HepG2 (cell line): ENCODE measurements around the gene POLA1. TPM values are rescaled to one million over a fixed set of nuclear protein-coding genes. Genes with fewer than 3 reads are reported as not detected.

Experiments used
- ATAC-seq: fragments of 200-7000 bp; cut with Tn5 transposase; 3 replicates; pipeline ENCODE4 v1.9.1; 2020; ENCODE audit warnings: mild to moderate bottlenecking, moderate library complexity
- BruUV-seq: library from RNA; stranded (reverse); fragments of 400-500 nt; replicated peaks from 2 replicates; lab custom pipeline; 2021; lab: Mats Ljungman, UMichigan
- CTCF ChIA-PET: fragments of 300-600 bp; formaldehyde crosslinking; extraction: SDS; loops from one replicate; lab custom pipeline; 2021; ENCODE audit warnings: low total read pairs, inconsistent platforms, low intra/inter-chr PET ratio; lab: Yijun Ruan, JAX
- POLR2A ChIA-PET: fragments of 350-600 bp; sonication (Branson Sonifier 250); formaldehyde crosslinking; loops from one replicate; lab custom pipeline; 2020; ENCODE audit warnings: antibody characterized with exemption, inconsistent platforms; lab: Yijun Ruan, JAX
- DNase-seq: peaks from one replicate; pipeline ENCODE4 v3.0.0-alpha.2; 2015; ENCODE audit warnings: low spot score
- FAIRE-seq: peaks from 3 replicates; lab custom pipeline; 2011; peaks lifted over from hg19 to GRCh38; lab: Jason Lieb, UNC
- H2AFZ ChIP-seq: one replicate; pipeline ENCODE4 v1.6.1; 2011; ENCODE audit warnings: low read length, inconsistent platforms
- H3K27ac ChIP-seq: fragments of 300-600 bp; 3 replicates; pipeline ENCODE4 v1.8.0; 2011; ENCODE audit warnings: mixed run types, mild to moderate bottlenecking, mixed read lengths, low read length, inconsistent platforms; ENCODE audit not compliant: insufficient read depth; ENCODE audit errors: extremely low read length
- H3K27me3 ChIP-seq, 2 experiments: fragments of 200-600 bp in 1 of 2; 2 replicates in 1 of 2; 3 replicates in 1 of 2; pipeline versions ENCODE4 v1.6.0 to v1.8.0; 2011; ENCODE audit warnings: low read length in 2 of 2, mild to moderate bottlenecking in 2 of 2, moderate library complexity in 2 of 2, inconsistent platforms in 1 of 2; ENCODE audit not compliant: insufficient read depth in 2 of 2, control insufficient read depth in 1 of 2
- H3K36me3 ChIP-seq, 2 experiments: fragments of 200-600 bp in 1 of 2; replicated peaks in 1 of 2; 2 replicates in 1 of 2; 3 replicates in 1 of 2; pipeline versions ENCODE4 v1.5.1 to v1.8.0; 2011; ENCODE audit warnings: low read length in 2 of 2, inconsistent platforms in 1 of 2; ENCODE audit not compliant: insufficient read depth in 2 of 2, control insufficient read depth in 1 of 2
- H3K4me1 ChIP-seq: 2 replicates; pipeline ENCODE4 v1.5.1; 2012; ENCODE audit warnings: low read length, inconsistent platforms; ENCODE audit not compliant: insufficient read depth
- H3K4me2 ChIP-seq: 2 replicates; pipeline ENCODE4 v1.6.0; 2011; ENCODE audit warnings: low read depth, low read length, inconsistent platforms
- H3K4me3 ChIP-seq, 3 experiments: fragments of 200-600 bp in 1 of 3; sonication (generic), shearing (Covaris generic) in 1 of 3; replicated peaks in 1 of 3; 2 replicates each; pipeline ENCODE4 v1.5.1; 2011 to 2016; ENCODE audit warnings: low read length in 3 of 3, inconsistent platforms in 2 of 3, low read depth in 2 of 3, mild to moderate bottlenecking in 2 of 3, control low read depth in 1 of 3, mixed read lengths in 1 of 3; ENCODE audit not compliant: insufficient read depth in 1 of 3
- H3K79me2 ChIP-seq: one replicate; pipeline ENCODE4 v1.6.1; 2011; ENCODE audit warnings: low read length, inconsistent platforms; ENCODE audit not compliant: insufficient read depth
- H3K9ac ChIP-seq: 2 replicates; pipeline ENCODE4 v1.6.0; 2011; ENCODE audit warnings: mild to moderate bottlenecking, low read depth, low read length, inconsistent platforms; ENCODE audit not compliant: insufficient read depth
- H3K9me3 ChIP-seq: 2 replicates; pipeline ENCODE4 v1.5.1; 2012; ENCODE audit warnings: mild to moderate bottlenecking, low read length
- H4K20me1 ChIP-seq: 2 replicates; pipeline ENCODE4 v1.6.0; 2011; ENCODE audit warnings: inconsistent platforms, mild to moderate bottlenecking, low read length, moderate library complexity; ENCODE audit not compliant: insufficient read depth
- CREB1 ChIP-seq, 2 experiments: fragments of 450-650 bp in 1 of 2; IDR thresholded peaks; 2 replicates each; pipeline ENCODE4 v1.6.1; 2016 to 2017; ENCODE audit warnings: control low read depth in 1 of 2, mild to moderate bottlenecking in 1 of 2, missing compliant biosample characterization in 1 of 2, missing genetic modification characterization in 1 of 2
- HDAC6 ChIP-seq: fragments of 200-600 bp; sonication (generic); IDR thresholded peaks from 2 replicates; pipeline ENCODE4 v1.7.0; 2017; ENCODE audit warnings: mild to moderate bottlenecking, antibody characterized with exemption, low read length, low read depth
- MAFF ChIP-seq: IDR thresholded peaks from 2 replicates; pipeline ENCODE4 v1.6.1; 2011; ENCODE audit warnings: low read depth, low read length, improper control_type of control experiment
- MXI1 ChIP-seq: IDR thresholded peaks from 3 replicates; pipeline ENCODE4 v1.6.1; 2012; ENCODE audit warnings: low read depth, low read length, inconsistent platforms, borderline replicate concordance
- SALL2 ChIP-seq: sonication (generic); formaldehyde crosslinking; IDR thresholded peaks from 2 replicates; pipeline ENCODE4 v1.8.1; 2023; ENCODE audit warnings: mild to moderate bottlenecking, missing genetic modification reagents, inconsistent platforms
- SUZ12 ChIP-seq: fragments of 150-350 bp; IDR thresholded peaks from 2 replicates; pipeline ENCODE4 v1.6.1; 2014; ENCODE audit warnings: low read depth, low read length
- SYNCRIP ChIP-seq: fragments of 200-400 bp; formaldehyde crosslinking; IDR thresholded peaks from 2 replicates; pipeline ENCODE4 v1.6.1; 2018; ENCODE audit warnings: mild to moderate bottlenecking, low read depth, low read length; ENCODE audit not compliant: insufficient read depth
- ZFAT ChIP-seq: sonication (generic); formaldehyde crosslinking; conservative IDR thresholded peaks from 2 replicates; pipeline ENCODE4 v1.8.1; 2023; ENCODE audit warnings: missing genetic modification reagents, inconsistent platforms
- ZFP37 ChIP-seq: sonication (generic); formaldehyde crosslinking; IDR thresholded peaks from 2 replicates; pipeline ENCODE4 v1.4.0; 2020; ENCODE audit warnings: missing genetic modification reagents, borderline replicate concordance
- ZFP62 ChIP-seq: sonication (generic); formaldehyde crosslinking; IDR thresholded peaks from 2 replicates; pipeline ENCODE4 v1.4.0; 2020; ENCODE audit warnings: missing genetic modification reagents
- ZNF12 ChIP-seq: sonication (generic); formaldehyde crosslinking; IDR thresholded peaks from 2 replicates; pipeline ENCODE4 v1.5.0; 2020; ENCODE audit warnings: missing genetic modification reagents
- ZNF598 ChIP-seq: sonication (generic); formaldehyde crosslinking; IDR thresholded peaks from 2 replicates; pipeline ENCODE4 v1.5.1; 2020; ENCODE audit warnings: mild to moderate bottlenecking, missing genetic modification reagents, borderline replicate concordance
- ZNF703 ChIP-seq: sonication (generic); formaldehyde crosslinking; IDR thresholded peaks from 2 replicates; pipeline ENCODE4 v1.5.1; 2020; ENCODE audit warnings: missing genetic modification reagents, mild to moderate bottlenecking, moderate library complexity, borderline replicate concordance
- WGBS: methylation state at CpG from one replicate; pipeline ENCODE4 v1.1.6; 2017; ENCODE audit warnings: low lambda C conversion rate; 5-methylcytosine and 5-hydroxymethylcytosine counted together
- in situ Hi-C: cut with HindIII; loops from 2 replicates; pipeline ENCODE4 v1.10.0; 2017; ENCODE audit warnings: low pct_unique_long_range_greater_than_20kb; ENCODE audit not compliant: extremely low pct_ligation_motif_present
- intact Hi-C: fragments of 100-400 bp; cut with micrococcal nuclease; formaldehyde crosslinking; loops from one replicate; pipeline ENCODE4 v1.10.0; 2022; ENCODE audit not compliant: unreplicated experiment
- polyA plus RNA-seq, 8 experiments: library from polyadenylated mRNA; depleted of rRNA in 3 of 8; stranded (reverse) in 7 of 8; unstranded in 1 of 8; fragments of >200 nt; fragmentation: Illumina TruSeq in 4 of 8; extraction: Trizol in 4 of 8; gene quantifications; 2 replicates each; pipeline versions ENCODE4 v1.2.1 to v1.2.3, GENCODE V29; 2011 to 2016; ENCODE audit warnings: low read depth in 4 of 8, missing spikeins in 1 of 8, mixed read lengths in 1 of 8; ENCODE audit not compliant: insufficient read depth in 1 of 8
- total RNA-seq, 5 experiments: library from RNA; depleted of rRNA; stranded (reverse); fragments of >200 nt; fragmentation: Illumina TruSeq; extraction: Trizol; gene quantifications; 2 replicates each; pipeline ENCODE4 v1.2.3, GENCODE V29; 2016; ENCODE audit warnings: low read depth in 1 of 5
- TF ChIP-seq, protein P1 (sequence below): IDR thresholded peaks from 2 replicates; pipeline ENCODE4 v1.6.1; 2018; ENCODE audit warnings: missing genetic modification reagents, mild to moderate bottlenecking, missing compliant biosample characterization
- TF ChIP-seq, protein P2 (sequence below): sonication (generic); formaldehyde crosslinking; IDR thresholded peaks from 2 replicates; pipeline ENCODE4 v1.4.0; 2020; ENCODE audit warnings: missing genetic modification reagents

Gene POLA1
- total and polyA plus RNA-seq, 2 of the 13 experiments (the other 11 are each of a cell fraction or from before 2014, with no cell fraction given), result 3.3 to 26.5 TPM

DNA sequence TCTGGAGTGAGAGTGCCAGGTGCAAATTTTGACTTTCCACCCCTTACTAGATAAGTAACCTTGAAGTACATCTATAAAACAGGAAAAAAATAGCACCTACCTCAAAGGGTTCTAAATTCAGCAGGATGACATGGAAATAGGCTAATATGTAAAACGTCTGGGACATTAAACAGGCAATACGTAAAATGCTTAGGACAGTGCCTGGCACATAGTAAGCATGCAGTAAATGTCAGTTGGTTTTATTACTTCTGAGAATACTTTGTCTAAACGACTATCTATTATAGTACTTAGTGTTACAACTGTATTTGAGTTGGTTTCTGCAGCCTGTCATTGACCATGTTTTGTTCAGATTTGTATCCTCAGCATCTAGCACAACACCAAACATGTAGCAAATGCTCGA is 251.3 kb downstream of the POLA1 start:
- intact Hi-C loops (no loop called here), in situ Hi-C loops (no loop called here)
- Histone ChIP-seq H2AFZ (no peak overlapping the region), H3K9me3 (no peaks in the 10 kb centered on the region), H3K36me3 (no peaks in the 10 kb centered on the region), H3K79me2 (no peaks in the 10 kb centered on the region), H3K27me3 (no peaks in the 10 kb centered on the region), H3K4me3 (no peak overlapping the region), H3K4me1 (no peaks in the 10 kb centered on the region), H3K4me2 (no peak overlapping the region), H3K27ac (no peak overlapping the region), H4K20me1 (no peaks in the 10 kb centered on the region), H3K9ac (no peak overlapping the region)
- POLR2A ChIA-PET, result no interaction called here
- ATAC-seq (no peak), DNase-seq (no peak), FAIRE-seq (no peak)
- CTCF ChIA-PET, result no interaction called here
- WGBS, result 92% methylated on average over 4 of the region's 4 CpGs
- TF ChIP-seq MXI1 (no peak), MAFF (no peak), ZFP62 (CRISPR knock-in tag) (no peak), ZFAT (CRISPR knock-in tag) (no peak), CREB1 (IDR thresholded peaks at IDR 0.05) (no peak), CREB1 (CRISPR knock-in tag; IDR thresholded peaks at IDR 0.05) (no peak), ZNF12 (CRISPR knock-in tag) (no peak), ZNF598 (CRISPR knock-in tag) (no peak), ZFP37 (CRISPR knock-in tag) (no peak), SALL2 (CRISPR knock-in tag) (no peak), SUZ12 (no peak), ZNF703 (CRISPR knock-in tag) (no peak), HDAC6 (no peak), SYNCRIP (no peak)
- TF ChIP-seq, protein P1, sequence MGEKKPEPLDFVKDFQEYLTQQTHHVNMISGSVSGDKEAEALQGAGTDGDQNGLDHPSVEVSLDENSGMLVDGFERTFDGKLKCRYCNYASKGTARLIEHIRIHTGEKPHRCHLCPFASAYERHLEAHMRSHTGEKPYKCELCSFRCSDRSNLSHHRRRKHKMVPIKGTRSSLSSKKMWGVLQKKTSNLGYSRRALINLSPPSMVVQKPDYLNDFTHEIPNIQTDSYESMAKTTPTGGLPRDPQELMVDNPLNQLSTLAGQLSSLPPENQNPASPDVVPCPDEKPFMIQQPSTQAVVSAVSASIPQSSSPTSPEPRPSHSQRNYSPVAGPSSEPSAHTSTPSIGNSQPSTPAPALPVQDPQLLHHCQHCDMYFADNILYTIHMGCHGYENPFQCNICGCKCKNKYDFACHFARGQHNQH, result no peak
- TF ChIP-seq, protein P2, sequence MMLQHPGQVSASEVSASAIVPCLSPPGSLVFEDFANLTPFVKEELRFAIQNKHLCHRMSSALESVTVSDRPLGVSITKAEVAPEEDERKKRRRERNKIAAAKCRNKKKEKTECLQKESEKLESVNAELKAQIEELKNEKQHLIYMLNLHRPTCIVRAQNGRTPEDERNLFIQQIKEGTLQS (CRISPR knock-in tag), result no peak
- no TSS peak for BruUV-seq
